ENCODE results near the gene SLAMF9.

SLAMF9 gene

GRCh38 chr1:159983681-159984080 lies 29.6 kb upstream of the SLAMF9 start:
- no peak for TF ChIP-seq ZNF274 (IDR thresholded peaks at IDR 0.05; ENCODE audit: low read depth, low read length)
- H3K4me3 ChIP-seq (ENCODE audit: low read length): no peak overlapping the region

DNA sequence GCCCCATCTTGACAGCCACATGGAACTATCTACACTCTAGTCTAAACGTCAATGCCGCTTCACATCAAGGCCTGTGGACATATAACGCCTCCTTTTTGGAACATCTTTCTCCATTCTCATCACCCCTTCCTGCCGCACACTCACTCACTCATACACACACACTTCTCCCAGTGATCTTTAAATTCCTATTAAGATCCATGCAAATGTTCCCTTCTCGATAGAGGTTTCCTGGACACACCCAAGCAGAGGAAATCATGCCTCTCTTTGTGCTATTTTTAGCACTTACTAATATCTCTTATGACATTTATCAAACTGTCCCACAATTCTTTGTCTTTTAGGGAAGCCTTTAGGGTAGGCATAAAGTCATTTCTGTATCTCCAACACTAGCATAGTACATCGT lies 28.2 kb upstream of the SLAMF9 start:
- H3K4me3 ChIP-seq (ENCODE audit: low read length): no peak overlapping the region
- TF ChIP-seq ZNF274 (IDR thresholded peaks at IDR 0.05; ENCODE audit: low read depth, low read length): no peak

- H3K4me3 ChIP-seq (ENCODE audit: low read length): no peak overlapping the region
- TF ChIP-seq ZNF274 (IDR thresholded peaks at IDR 0.05; ENCODE audit: low read depth, low read length): no peak
Observed at GRCh38 chr1:159981351-159982055, 27.5 kb upstream of the SLAMF9 start.

DNA sequence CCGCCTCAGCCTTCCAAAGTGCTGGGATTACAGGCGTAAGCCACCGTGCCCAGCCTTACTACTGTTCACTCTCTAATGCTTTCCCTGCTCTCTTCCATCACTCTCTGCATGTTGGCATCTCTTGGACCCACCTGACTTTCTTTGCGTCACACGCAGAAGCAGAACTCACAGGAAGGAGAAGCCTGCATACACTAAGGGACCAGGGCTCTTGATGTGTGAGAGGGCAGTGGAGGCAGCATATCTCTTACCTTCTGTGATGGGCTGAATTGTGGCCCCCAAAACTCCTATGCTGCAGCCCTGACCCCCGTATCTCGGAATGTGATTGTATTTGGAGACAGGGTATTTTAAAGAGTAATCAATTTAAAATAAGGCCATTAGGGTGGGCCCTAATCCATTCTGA lies 26.7 kb upstream of the SLAMF9 start:
- H3K4me3 ChIP-seq (ENCODE audit: low read length): no peak overlapping the region
- no peak for TF ChIP-seq ZNF274 (IDR thresholded peaks at IDR 0.05; ENCODE audit: low read depth, low read length)

DNA sequence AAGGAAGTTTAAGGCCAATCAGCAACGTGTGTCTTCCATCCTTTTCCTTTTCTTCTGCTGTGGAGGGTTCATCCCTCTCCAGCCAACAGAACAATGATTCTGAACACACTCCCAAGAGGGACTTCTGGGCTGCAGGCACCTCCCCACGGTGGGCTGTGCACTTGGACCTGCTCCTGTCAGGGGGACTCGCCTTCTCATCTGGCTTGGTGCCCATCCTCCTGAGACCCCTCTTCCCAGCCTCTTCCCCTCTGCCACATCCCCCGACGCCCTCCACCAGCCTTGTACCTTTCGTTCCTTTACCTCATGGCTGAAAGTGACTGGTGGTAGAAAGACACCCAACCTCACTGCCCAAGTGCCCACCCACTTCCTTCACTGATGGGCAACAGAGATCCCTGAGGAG lies 26.0 kb upstream of the SLAMF9 start:
- H3K4me3 ChIP-seq (ENCODE audit: low read length): no peak overlapping the region
- no peak for TF ChIP-seq ZNF274 (IDR thresholded peaks at IDR 0.05; ENCODE audit: low read depth, low read length)

GRCh38 chr1:159979257-159979656 lies 25.2 kb upstream of the SLAMF9 start:
- TF ChIP-seq ZNF274 (IDR thresholded peaks at IDR 0.05; ENCODE audit: low read depth, low read length): no peak
- H3K4me3 ChIP-seq (ENCODE audit: low read length): no peak overlapping the region

DNA sequence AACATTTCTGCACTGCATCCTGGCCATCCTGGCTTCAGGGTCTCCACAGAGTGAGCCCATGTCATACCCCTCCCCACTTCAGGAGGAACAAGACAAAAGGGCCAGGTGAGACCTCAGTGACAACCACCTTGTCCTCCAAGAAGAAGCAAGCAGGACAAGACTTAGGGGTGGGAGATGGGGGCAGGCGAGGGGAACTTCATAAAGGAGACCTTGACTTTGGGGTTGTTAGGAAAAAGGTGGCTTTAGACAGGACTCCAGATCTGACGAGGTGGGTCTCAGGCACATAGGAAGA lies 24.0 kb upstream of the SLAMF9 start:
- TF ChIP-seq ZNF274 (IDR thresholded peaks at IDR 0.05; ENCODE audit: low read depth, low read length): no peak
- no peak overlapping the region for H3K4me3 ChIP-seq (ENCODE audit: low read length)

GRCh38 chr1:159977364-159978106 lies 23.5 kb upstream of the SLAMF9 start:
- H3K4me3 ChIP-seq (ENCODE audit: low read length): no peak overlapping the region
- no peak for TF ChIP-seq ZNF274 (IDR thresholded peaks at IDR 0.05; ENCODE audit: low read depth, low read length)

DNA sequence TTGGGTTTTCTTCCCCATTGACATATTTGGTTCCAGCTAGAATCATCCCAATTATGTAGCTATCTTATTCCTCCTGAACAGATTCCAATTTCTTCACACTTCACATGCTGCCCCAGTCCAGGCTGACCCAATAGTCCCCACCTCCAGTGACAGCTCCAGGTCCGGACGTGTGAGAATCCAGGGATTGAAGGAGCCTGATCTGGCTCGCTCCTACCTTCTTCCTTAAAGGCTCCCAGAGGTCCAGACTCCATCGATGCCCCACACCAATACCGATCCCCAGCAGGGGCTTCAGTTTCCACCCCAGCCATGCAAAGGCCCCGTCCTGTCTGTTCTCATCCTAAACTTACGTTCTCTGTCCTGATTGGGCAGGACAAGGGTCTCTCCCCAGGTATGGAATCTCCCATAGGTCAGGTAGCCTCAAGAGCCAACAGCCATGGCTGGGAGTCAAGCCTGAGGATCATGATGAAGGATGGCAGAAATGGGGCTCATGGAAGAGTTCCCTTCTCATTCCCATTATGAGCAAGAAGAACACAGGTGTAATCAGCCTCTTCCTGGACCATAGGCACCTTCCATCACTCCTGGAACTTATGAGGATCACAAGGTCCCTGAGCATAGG lies 20.4 kb upstream of the SLAMF9 start:
- no peak for TF ChIP-seq ZNF274 (IDR thresholded peaks at IDR 0.05; ENCODE audit: low read depth, low read length)
- H3K4me3 ChIP-seq (ENCODE audit: low read length): no peak overlapping the region

DNA sequence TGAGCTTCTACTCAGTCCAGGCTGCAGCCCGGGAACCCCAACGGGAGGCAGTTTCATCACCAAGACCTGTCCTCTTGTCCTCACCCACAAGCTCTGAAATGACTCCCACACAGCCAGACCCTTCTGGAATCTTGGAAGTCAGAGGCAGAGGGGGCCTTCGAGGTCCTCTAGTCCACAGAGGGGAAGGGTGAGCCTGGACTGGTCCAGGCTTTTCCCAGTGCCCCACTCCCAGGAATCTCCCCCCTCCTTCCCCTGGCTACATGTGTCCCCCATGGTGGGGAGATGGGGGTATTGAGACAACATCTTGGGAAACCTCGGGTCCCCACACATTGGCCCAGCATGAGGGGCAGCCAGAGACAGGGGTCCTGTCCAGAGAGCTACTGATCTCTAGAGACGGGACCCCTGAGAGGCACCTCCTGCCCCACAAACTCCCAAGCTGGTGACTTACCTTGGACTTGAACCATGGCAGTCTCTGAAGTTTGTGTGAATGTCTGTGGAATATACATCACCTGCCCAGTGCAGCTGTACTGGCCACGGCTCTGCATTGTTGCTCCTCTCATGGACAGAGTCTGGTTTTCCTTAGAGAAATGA lies 19.4 kb upstream of the SLAMF9 start:
- H3K4me3 ChIP-seq (ENCODE audit: low read length): no peak overlapping the region
- no peak for TF ChIP-seq ZNF274 (IDR thresholded peaks at IDR 0.05; ENCODE audit: low read depth, low read length)

DNA sequence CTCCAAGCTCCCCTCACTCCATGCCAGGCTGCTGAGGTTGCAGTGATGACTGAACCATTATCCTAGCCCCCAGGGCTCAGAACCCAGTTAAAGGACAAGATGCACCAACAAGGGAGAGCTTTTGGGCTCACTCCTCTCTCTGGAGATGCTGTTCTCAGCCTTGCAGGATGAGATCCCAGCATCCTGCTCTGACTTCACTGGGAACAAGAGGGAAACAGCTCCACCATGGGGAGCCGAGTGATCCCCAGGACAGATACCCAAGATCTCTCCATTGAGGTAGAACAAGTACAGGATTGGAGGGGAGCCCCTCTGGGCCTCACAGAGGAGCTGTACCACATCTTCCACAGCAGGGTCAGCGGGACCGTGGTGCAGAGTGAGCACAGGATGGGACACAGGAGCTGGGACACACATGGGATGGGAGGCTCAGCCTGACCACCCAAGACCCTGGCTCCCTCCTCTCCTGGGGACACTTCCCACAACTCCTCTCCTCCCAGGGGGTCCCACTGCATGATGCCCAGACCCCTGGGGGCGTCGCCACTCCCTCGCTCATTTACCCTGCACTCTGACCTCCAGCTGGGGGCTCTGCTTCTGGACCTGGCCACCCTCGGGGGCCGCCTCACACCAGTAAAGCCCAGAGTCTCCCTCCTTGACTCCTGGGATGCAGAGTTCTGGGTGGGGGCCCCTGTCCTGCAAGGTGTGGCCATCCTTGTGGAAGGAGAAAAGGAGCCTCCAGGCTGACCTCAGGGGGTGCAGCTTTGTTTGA lies 18.6 kb upstream of the SLAMF9 start:
- no peak overlapping the region for H3K4me3 ChIP-seq (ENCODE audit: low read length)
- no peak for TF ChIP-seq ZNF274 (IDR thresholded peaks at IDR 0.05; ENCODE audit: low read depth, low read length)

DNA sequence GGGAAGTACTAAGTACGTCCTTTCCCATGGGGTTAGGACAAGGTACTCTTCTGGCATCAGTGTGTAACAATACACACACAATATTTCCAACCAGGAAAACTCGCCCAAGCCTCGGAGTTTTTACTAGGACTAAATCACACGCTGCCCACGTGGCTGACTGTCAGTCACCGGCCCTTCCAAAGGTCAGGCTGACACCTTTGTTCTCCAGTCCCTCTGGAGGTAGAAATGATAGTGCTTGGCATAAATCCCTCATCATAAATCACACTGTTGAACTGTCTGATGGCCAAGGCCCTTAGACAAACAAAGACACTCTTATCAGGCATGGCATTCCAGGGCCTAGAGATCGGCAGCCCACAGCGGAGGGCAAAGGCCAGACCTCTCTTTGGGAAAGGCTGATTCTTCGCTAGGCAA lies 16.9 kb upstream of the SLAMF9 start:
- TF ChIP-seq ZNF274 (IDR thresholded peaks at IDR 0.05; ENCODE audit: low read depth, low read length): no peak
- H3K4me3 ChIP-seq (ENCODE audit: low read length): no peak overlapping the region

DNA sequence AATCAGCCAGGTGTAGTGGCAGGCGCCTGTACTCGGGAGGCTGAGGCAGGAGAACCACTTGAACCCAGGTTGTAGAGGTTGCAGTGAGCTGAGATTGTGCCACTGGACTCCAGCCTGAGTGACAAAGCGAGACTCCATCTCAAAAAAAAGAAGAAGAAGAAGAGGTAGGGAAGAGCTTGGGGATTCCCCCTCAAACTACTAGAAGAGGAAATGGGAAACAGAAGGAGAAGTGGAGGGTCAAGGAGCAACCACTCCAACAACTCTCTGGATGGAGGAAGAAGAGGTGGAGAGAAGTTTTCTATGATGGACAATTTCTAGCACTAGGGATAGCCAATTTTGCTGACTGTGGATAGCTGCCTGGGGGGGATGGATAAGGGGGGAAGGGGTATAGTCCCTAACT lies 14.9 kb upstream of the SLAMF9 start:
- H3K4me3 ChIP-seq (ENCODE audit: low read length): no peak overlapping the region
- TF ChIP-seq ZNF274 (IDR thresholded peaks at IDR 0.05; ENCODE audit: low read depth, low read length): no peak

GRCh38 chr1:159965263-159965662 lies 11.2 kb upstream of the SLAMF9 start:
- no peak for TF ChIP-seq ZNF274 (IDR thresholded peaks at IDR 0.05; ENCODE audit: low read depth, low read length)
- no peak overlapping the region for H3K4me3 ChIP-seq (ENCODE audit: low read length)

Measured in GM08714 (cell line).